Hepatocyte (in vitro differentiated cells): ENCODE results near the gene CREB1.
"Not testable (repeated sequence)": the region's sequence is repeated elsewhere in the genome, so short reads cannot be mapped to it uniquely, and the experiment has no call there.

ENCODE experiments used
- CTCF ChIP-seq: fragments of 200-600 bp; sonication (generic); IDR thresholded peaks from 2 replicates; pipeline ENCODE4 v1.5.1; 2016; ENCODE audit warnings: antibody characterized with exemption, mild to moderate bottlenecking; ENCODE audit not compliant: poor library complexity
- EZH2 ChIP-seq: fragments of 200-600 bp; sonication (generic); IDR thresholded peaks from 2 replicates; pipeline ENCODE4 v1.6.1; 2016; ENCODE audit warnings: antibody characterized with exemption, mild to moderate bottlenecking, borderline replicate concordance

- not testable (repeated sequence) for TF ChIP-seq CTCF, EZH2
Measured at GRCh38 chr2:207639288-207639687, 109.5 kb downstream of the CREB1 start.
